ENCODE data around the gene RHOG.
A peak's percentile ranks its signal among the peaks of the same experiment; 100 is the strongest.

The RHOG gene

DNA sequence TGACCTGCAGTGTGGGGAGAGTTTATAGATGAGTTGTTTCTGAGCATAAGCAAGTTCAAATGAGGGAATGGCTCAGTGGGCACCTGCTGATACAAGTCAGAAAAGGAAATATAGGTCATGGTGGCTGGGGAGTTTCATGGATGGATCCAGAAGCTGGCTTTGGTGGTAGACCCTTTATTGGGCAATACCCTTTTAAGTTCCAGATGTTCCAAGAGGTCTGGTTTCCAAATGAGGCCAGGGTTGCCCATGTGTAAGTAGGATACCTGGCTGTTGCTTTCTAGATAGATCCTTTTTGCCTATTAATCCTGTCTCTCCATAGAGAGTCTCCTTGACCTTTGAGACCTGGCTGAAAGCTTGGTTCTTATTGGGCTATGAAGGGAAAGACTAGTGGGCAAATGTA is 16.9 kb upstream of the RHOG start:
- DNase-seq, result no peak

DNA sequence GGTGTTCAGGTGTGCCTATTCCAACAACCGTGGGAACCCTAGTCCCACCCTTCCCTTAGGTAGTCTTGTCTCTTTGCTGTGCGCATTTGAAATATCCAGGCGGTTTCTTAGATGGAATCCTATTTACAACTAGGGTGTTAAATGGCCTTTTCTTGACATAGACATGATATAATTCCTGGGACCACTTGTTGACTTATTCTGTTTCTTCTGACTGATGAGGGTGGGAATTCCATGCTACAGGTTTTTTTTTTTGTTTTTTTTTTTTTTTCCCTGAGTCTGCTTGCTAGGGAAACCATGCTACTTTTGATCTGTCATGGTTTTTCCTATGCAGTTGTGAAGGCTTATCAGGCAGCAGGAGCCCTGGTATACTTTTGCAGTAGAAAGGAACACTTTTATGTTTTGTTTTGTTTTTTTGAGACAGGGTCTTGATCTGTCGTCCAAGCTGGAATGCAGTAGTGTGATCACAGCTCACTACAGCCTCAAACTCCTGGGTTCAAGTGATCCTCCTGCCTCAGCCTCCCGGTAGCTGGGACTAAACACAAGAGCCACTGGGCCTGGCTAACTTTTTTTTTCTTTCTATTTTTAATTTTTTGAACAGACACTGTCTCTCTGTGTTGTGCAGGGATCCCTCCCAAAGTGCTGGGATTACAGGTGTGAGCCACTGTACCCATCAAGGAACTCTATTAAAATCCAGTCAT is 16.2 kb upstream of the RHOG start:
- DNase-seq, result no peak

DNA sequence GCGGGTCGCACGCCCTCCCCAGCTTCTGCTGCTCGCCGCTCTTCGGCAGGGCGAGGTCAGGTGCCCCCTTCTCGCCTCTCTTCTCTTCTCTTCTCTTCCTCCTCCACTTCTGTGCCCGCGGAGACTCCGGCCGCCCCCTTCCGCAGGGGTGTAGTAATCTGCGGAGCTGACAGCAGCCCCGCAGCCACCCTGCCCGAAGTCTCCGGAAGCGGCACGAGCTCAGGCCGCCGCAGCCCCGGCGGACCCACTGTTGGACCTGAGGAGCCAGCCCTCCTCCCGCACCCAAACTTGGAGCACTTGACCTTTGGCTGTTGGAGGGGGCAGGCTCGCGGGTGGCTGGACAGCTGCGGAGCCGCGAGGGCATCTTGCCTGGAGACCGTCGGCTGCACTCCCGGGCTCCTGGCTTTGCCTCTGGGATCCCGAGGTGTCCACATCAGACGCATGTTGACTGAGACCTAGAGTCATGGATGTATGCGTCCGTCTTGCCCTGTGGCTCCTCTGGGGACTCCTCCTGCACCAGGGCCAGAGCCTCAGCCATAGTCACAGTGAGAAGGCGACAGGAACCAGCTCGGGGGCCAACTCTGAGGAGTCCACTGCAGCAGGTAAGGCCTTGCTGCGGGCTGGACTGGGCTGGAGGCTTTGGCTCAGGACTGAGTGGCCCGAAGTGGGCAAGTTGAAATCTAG is 15.2 kb upstream of the RHOG start:
- DNase-seq, result no peak

DNA sequence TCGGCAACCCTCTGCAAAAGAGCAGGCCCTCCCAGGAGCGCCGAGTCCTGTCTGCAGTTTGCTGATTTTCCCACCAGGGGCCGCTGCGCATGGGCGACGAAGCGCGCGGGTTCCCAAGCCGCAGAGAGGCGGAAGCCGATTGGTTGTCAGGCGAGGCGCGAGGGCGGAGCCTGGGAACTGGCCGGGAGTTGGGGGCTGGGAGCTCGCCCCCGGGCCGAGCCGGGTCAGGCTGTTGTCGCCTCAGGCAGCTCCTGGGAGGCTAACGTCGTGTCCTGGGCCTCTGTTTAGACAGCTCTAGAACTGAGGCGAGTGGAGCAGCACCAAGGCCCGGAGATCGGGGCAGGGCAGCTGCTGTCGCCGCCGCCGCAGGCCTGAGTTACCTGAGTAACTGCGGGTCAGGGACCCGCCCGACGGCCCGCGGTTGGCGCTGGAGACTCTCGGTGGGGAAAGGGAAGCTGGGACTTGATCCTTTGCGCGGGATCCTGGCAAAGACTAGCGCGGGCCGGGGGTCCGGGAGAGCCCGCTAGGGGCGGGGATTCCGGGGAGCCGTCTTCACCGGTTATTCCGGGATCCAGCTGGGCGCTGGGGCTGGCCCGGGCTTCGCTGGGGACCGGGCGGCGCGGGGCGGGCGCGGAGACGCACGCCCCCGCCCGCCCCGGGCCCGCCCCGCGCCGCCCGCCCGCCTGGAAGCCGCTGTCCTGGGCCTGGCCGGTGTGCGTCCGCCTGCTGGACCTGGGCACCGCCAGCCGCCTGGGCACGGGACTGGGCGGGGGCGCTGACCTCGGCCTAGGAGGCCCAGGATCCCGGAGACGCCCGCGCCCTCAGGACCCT is 14.4 kb upstream of the RHOG start, which contains the start of gene STIM1:
TSS of gene STIM1 (plus strand) at position 688 of the 831 bp plus-strand sequence. CDS start 607 bp downstream, outside the sequence.
- peak; percentile 98 for DNase-seq

DNA sequence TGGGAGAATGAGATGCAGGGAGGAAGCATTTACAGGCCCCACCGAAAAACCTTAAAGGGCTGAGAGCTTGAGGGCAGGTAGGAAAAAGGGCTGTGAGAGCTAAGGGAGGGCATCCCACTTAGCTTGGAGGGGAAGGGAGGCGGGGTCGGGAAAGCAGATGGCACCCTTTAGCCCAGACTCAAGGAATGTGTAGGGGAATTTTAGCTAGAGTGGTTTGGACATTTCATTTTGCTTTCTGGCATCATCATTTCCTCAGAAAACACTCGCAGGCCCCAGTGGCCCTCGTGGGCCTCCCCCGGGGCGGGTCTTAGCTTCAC is 13.9 kb upstream of the RHOG start:
- DNase-seq, result no peak

DNA sequence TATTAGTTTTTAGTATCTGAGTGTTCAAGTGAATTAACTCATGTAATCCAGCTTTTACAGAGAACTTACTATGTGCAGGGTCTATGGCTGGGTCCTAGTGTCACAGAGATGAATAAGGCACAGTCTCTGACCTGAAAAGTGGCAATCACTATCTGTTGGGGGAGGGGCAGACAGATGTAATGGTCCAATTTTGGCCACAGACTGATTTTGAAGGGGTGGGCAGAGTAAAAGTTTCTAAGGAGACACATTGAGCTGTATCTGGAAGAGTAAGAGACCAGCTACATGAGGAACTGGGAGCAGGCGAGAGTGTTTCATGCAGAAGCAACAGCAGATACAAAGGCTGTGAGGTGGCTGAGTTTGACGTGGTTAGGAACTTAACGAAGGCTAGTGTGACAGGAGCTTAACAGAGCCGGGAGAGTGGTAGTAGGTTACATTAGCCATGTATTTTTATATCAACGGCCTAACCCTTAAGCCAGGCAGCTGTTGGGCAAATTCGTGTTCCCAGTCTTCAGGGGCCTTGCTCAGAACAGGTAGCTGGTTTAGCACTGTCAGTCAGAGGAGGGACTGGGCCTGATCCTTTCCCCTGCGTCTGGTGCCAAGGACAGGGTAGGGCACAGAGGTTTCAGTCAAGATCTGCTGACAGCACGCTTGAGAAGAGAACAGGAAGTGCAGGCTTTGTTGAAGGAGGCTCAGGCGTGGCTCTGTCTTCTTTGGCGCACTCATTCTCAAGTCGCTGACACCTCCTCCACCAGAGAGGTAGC is 13.3 kb upstream of the RHOG start:
- DNase-seq, result peak; percentile 67

DNA sequence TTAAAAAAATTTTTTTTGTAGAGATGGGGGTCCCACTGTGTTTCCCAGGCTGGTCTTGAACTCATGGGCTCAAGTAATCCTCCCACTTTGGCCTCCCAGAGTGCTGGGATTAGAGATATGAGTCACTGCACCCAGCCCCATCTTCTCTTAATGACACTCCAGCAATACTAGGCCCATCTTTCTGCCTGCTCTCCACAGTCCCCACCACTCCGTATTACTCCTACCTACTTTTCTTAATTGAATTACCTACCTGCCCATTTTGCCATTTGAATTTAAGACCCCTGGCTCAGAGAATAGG is 12.7 kb upstream of the RHOG start:
- DNase-seq, result no peak

DNA sequence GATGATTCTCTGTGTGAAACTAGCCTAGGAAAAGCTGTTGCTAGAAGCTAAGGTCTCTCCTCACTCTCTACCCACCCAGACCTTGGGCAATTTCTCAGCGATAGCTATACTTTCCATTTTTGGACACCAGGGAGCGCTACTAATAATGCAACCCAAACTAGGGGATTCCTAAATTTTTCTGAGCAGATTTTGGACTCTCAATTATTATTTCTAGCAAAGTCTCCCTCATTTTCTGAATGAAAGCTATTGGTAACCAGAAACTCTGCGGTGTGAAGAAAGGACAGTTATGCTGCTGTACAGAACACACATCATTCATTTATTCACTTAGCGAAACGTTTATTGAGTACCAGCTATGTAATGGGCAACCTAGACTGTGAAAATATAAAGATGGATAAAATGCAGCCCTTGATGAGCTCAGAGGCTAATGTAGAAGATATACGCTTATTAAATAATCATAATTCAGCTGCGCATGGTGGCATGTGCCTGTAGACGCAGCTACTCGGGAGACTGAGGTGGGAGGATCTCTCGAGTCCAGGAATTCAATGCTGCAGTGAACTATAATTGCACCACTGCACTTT is 8.6 kb upstream of the RHOG start:
- DNase-seq, result no peak

DNA sequence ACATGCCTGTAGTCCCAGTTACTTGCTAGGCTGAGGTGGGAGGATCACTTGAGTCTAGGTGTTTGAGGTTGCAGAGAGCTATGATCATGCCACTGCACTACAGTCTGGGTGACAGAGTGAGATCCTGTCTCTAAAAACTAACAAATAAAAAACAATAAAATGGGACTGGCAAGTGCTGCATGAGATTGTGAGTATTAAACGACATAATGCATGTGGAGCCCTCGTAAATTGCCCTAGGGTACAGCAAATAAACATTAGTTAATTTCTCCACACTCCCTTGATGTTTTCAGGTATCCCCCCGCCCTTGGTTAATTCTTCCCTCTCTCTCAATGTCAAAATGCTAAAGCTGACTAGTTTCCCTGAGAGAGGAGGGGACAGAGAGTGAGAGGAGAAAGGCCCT is 4.9 kb upstream of the RHOG start:
- no peak for DNase-seq

DNA sequence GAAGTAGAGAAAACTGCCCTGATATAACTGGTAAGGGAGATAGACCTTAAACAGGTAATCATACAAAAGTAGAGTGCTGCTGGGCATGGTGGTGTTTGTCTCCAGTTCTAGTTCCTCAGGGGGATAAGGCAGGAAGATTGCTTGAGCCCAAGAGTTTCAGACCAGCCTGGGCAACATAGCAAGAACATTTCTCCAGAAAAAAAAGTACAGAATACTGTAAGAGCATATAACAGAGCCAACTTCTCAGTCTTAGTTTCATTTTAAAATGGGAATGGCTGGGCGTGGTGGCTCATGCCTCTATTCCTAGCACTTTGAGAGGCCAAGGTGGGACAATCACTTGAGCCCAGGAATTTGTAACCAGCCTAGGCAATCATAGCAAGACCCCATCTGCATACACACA is 4.5 kb upstream of the RHOG start:
- no peak for DNase-seq

DNA sequence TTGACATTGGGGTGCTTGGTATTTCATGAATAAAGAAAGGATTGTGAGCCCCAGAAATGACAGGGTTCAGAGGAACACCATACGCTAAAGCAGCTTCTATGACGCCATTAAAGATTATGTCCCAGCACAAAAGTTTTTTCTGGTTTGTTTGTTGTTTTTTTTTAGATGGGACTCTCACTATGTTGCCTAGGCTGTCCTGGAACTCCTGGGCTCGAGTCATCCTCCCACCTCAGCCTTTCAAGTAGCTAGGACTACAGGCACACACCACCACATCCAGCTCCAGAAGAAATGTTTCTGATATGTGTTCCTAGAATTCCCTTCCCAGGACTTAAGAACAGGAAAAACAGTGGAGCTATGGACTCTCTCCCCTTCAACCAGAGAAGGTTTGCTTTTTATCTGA is 2.6 kb upstream of the RHOG start:
- DNase-seq, result no peak

DNA sequence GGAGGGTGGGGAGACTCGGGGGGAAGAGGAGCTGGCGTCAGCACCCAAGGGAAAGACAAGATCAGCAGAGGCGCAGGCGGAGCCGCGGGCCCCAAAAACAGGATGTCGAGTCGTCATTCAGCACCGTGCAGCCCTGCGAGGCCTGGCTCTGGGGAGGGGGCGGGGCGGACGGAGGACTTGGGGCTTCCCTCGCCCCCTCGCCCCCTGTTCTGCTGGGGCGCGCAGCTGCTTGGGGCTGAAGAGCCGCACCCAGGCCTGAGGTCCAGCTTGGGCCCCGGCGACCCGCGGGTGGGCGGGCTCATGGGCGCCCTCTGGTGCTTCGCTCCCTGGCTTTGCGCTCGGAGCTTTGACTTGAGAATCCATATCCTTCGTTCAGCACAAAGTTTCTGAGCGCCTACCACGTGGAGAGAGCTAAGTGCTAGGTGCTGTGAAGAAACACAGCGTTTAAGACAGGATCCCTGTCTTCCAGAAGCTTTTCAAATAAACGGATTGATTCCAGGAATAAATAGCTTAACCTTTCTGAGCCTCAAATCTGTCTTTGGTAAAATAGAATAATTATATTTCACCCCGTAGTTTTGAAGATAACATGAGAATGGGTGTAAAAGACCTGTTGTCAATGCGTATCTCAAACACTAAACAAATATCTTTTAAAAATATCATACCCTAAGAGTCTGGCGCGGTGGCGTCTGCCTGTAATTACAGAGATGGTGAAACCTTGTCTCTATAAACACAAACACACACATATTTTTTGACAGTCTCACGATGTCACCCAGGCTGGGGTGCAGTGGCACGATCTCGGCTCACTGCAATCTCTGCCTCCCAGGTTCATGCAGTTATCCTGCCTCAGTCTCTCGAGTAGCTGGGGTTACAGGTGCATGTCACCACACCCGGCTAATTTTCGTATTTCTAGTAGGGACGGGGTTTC is 929 bp upstream of the RHOG start:
- peak; percentile 89 for DNase-seq

DNA sequence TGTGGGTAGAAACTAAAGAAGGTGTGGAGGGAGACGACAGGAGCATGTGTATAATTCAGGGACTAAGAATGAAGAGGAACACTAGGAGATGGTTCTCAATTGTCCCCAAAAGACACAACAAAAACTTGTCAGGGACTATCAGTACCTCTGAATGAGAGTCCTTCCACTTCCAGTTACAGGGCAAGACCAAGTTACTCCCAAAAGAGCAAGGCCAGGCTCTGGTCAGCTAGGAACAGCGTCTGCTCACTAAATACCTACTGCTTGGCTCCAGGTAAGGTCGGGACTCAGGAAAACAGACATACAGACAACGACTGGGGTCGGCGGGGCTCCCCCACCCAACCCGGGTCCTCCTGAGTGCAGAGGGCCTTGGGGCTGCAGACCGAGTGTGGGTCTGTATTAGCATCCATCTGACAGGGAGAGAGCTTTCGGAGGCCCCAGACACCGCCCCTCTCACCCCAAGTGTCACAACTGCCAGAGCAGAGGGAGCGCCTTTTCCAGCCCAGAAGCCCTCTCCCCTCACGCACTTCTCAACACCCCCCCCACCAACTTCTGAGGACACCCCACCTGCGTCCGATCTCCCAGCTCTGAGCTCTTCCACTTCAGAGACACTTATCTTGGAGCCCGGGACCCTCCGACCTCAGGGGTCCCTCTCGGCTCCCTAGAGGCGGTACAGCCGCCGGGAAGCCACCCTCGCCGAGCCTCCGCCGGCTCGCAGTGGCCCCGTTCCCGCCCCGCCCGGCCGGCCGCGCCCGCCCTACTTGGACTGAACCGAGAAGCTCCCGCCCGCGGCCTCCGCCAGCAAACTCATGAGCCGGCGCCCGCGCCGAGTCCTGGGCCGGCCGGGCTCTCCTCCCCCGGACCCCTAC is 522 bp downstream of the RHOG start:
- DNase-seq, result no peak

DNA sequence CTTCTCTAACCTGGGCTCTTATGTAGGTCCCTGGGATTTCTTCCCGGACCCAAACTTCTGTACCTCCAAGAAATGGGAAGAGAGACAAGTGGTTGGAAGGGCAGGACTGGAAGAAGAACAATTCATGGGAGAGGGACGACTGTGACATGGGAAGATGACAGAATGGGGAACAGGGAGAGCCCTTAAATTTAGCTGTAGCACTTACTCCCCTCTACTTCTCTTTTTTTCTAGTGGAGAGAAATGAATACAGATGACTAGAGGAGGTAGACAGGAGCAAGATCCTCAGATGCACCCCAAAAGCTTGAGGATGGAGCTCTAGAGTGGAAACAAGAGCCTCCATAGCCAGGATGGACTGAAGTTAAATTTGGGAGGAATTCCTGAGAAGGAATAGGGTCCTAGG is 2.3 kb downstream of the RHOG start:
- DNase-seq, result no peak

DNA sequence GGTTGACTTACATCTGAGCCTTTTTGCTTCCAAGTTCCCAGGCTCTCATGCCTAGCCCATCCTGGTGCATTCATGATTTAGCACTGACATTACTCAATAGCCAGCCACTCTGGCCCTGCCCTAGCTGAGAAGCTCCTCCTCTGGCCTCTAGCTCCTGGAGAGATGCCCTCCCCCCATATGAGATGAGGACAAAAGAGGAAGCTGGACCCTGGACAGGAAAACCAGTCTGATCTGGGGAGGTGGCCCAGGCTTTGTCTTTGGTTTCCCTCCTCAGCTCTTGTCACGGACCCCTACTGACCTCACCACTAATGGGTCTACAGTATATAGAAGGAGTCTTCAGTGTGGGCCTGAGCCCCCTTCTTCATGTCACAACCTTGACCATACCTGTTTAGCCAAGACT is 3.0 kb downstream of the RHOG start:
- DNase-seq, result no peak

DNA sequence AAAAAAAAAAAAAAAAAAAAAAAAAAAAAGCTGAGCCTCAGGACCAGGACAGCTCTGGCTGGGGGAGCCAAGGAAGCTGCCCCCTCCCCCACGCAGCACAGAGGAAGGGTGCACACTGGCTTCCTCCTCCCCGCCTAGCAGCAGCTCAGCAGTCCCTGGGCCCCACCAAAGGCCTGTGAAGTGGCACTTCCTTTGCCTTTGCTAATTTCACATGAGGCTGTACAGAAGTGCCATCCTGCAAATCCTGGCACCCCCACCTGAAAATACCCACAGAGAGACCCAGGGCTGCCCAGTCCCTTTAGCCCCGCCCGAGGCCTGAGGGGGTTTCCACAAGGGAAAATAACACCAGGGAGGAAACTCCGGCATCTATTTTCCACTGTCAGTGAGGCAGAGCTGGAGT is 3.9 kb downstream of the RHOG start:
- DNase-seq, result peak; percentile 45

DNA sequence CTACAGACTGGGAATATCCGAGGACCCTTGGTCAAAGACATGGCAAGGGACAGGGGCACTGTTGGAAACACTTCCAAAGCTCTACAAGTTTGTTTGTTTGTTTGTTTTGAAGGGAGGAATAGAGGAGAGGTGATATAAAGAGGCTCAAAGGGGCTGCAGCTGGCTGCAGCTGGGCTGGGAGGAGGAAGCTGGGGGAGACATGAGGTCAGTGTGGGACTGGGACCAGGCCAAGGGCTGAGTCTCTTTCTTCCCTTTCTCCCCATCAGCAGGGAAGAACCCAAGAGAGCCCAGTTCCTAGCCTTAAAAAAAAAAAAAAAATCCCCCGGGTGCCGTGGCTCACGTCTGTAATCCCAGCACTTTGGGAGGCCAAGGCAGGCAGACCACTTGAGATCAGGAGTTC is 5.0 kb downstream of the RHOG start:
- no peak for DNase-seq

DNA sequence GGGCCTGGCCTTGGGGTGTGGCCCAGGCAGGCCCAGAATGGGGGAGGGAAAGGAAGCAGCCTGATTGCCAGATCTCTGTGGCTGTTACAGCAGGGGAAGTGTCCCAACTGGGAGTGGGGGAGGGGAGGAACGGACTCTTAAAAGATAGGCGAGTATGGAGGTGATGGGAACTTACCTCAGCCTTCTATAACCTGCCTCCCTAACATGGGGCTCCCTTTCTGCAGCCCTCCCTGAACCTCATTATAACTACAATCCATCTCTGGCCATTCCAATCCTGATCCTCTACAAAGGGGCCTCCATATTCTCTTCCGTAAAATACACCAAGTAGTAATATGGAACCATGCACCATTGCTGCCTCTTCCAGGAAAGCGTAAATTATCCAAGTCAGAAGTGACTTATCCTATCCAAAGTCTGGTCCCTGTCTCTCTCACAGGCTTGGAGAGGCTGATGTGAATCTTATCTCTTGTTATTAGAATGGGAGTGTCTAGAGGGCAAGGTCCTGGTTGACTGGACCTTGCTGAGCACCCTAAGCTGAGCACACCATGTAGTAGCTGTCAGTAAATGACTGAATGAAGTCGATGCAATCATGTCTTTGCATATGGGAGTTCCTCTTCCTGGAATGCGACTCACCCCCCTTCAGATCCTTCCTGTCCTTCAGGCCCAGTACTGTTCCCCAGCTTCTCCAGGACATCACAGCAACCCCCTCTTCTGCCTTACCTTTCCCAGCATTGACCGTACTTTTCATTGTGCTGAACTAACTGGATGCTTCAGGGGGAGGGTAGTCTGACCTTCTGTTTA is 5.9 kb downstream of the RHOG start:
- no peak for DNase-seq

DNA sequence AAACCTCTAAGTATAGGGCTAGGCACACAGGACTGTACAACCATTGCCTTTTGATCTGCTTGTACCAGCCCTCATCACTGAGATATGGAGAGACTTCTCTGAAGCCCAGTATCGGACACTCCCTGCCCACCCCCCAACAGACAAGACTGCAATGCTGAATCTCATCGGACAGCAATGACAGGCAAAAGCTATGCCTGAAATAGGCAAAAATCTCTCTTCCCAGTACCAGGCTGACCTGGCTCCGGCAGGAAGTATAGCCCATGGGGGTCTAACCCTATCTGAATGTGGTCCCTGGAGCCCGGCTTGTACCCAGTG is 6.5 kb downstream of the RHOG start:
- DNase-seq, result no peak

DNA sequence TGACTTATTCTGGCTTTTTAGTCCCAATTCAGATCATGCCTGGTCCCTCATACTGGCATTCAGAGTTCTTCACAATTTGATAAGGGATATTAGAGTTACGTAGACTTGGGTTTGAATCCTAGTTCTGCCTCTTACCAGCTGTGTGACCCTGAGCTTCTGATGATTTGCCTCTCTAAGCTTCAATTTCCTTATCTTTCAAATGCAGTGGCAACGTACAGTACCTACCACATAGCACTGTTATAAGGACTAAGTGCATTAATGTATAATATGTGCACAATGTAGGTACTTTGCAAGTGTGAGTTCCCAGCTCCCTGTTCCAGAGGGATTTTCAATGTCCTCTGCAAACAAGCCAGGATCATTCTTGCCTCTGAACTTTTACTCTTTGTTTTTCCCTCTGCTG is 7.3 kb downstream of the RHOG start:
- DNase-seq, result no peak

All from activated effector memory CD4-positive, alpha-beta T cell treated with Interleukin-2 at 50 U/mL for 16 hours (primary cell).